HAP-1 (cell line): ENCODE data around the gene XRRA1.

Source experiments
- DNase-seq, 2 experiments: peaks; one replicate each; pipeline ENCODE4 v3.0.0-alpha.2; 2016 to 2020; ENCODE audit warnings: low spot score in 2 of 2
- H3K27me3 ChIP-seq: fragments of 250-450 bp; sonication (Bioruptor Pico); 2 replicates; pipeline ENCODE4 v1.5.1; 2020; ENCODE audit warnings: low read depth, mild to moderate bottlenecking, moderate library complexity
- H3K36me3 ChIP-seq: fragments of 250-450 bp; sonication (Bioruptor Pico); replicated peaks from 2 replicates; pipeline ENCODE4 v1.5.1; 2020; ENCODE audit warnings: mild to moderate bottlenecking
- H3K4me1 ChIP-seq: fragments of 250-450 bp; sonication (Bioruptor Pico); 2 replicates; pipeline ENCODE4 v1.5.1; 2020; ENCODE audit warnings: mild to moderate bottlenecking
- H3K4me3 ChIP-seq: fragments of 250-450 bp; sonication (Bioruptor Pico); 2 replicates; pipeline ENCODE4 v1.5.1; 2020; ENCODE audit warnings: mild to moderate bottlenecking, moderate library complexity
- H3K9me3 ChIP-seq: fragments of 250-450 bp; sonication (Bioruptor Pico); 2 replicates; pipeline ENCODE4 v1.5.1; 2020; ENCODE audit warnings: mild to moderate bottlenecking, moderate library complexity
- in situ Hi-C: fragments of 300-500 bp; cut with MboI; formaldehyde crosslinking; loops from 3 replicates; pipeline ENCODE4 v1.14.3; 2020; ENCODE audit warnings: low sequenced_read_pairs, inconsistent platforms, mixed read lengths

The XRRA1 gene

DNA sequence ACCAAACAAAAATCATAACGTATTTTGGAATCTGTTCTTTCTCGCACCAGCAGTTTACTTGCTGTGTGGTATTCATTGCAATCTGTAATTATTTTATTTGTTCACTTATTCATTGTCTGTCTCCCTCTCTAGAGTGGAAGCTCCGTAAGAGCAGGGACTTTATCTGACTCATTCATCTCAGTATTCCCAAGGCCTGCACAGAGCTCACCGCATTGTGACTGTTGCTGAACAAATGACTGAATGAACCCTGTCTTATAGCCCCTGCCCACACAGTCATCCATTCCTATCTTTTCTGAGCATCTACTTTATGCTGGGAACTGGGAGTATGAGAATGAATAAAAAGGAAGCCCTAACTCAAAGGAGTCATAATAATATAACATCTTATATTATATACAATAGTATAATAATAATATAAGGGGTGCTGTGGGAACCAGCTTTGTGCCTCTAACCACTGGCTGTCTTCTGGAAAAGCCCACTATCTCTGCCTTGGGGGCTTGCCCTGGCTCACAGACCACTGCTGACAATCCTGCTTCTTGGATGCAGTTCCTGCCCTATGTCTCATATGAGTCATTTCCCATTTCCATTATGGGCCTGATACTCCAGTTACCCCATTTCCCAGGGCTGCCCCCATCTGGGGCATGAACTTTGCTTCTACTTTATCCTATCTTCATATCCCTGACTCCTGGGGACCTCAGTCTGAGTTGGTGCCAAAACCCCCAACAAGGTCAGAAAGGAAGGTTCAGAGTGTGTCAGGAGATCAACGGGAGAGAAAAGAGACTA is 11.0 kb downstream of the XRRA1 start:
- Histone ChIP-seq H3K27me3 (no peaks in the 10 kb centered on the region), H3K4me1 (no peaks in the 10 kb centered on the region), H3K4me3 (no peak overlapping the region), H3K36me3 (peaks cover 66% of the 10 kb centered on the region), H3K9me3 (no peaks in the 10 kb centered on the region)
- in situ Hi-C loops, result no loop called here
- DNase-seq, result no peak

GRCh38 chr11:74936976-74937375 is 11.9 kb downstream of the XRRA1 start:
- DNase-seq, result no peak
- Histone ChIP-seq H3K9me3 (no peaks in the 10 kb centered on the region), H3K4me3 (no peak overlapping the region), H3K4me1 (no peaks in the 10 kb centered on the region), H3K27me3 (no peaks in the 10 kb centered on the region), H3K36me3 (peaks cover 66% of the 10 kb centered on the region)
- in situ Hi-C loops, result no loop called here

GRCh38 chr11:74936087-74936486 is 12.8 kb downstream of the XRRA1 start:
- peaks cover 62% of the 10 kb centered on the region for H3K36me3 ChIP-seq
- no peak for DNase-seq
- H3K27me3 ChIP-seq, result no peaks in the 10 kb centered on the region
- no peaks in the 10 kb centered on the region for H3K4me1 ChIP-seq
- H3K9me3 ChIP-seq, result no peaks in the 10 kb centered on the region
- H3K4me3 ChIP-seq, result no peak overlapping the region
- in situ Hi-C loops, result no loop called here

- Histone ChIP-seq H3K4me1 (no peaks in the 10 kb centered on the region), H3K36me3 (peaks cover 54% of the 10 kb centered on the region), H3K4me3 (no peak overlapping the region), H3K9me3 (no peaks in the 10 kb centered on the region), H3K27me3 (no peaks in the 10 kb centered on the region)
- no peak for DNase-seq
- in situ Hi-C loops, result no loop called here
Observed at GRCh38 chr11:74935285-74935684, 13.6 kb downstream of the XRRA1 start.

- peaks cover 56% of the 10 kb centered on the region for H3K36me3 ChIP-seq
Observed at GRCh38 chr11:74933765-74934164, 15.1 kb downstream of the XRRA1 start.

GRCh38 chr11:74932797-74933196 is 16.1 kb downstream of the XRRA1 start:
- in situ Hi-C loops, result no loop called here
- DNase-seq, result no peak
- Histone ChIP-seq H3K4me3 (no peak overlapping the region), H3K27me3 (no peaks in the 10 kb centered on the region), H3K9me3 (no peaks in the 10 kb centered on the region), H3K36me3 (peaks cover 65% of the 10 kb centered on the region), H3K4me1 (no peaks in the 10 kb centered on the region)

More at GRCh38 chr11:74933765-74934164, 15.1 kb downstream of the XRRA1 start:
- Histone ChIP-seq H3K4me1 (no peaks in the 10 kb centered on the region), H3K9me3 (no peaks in the 10 kb centered on the region), H3K4me3 (no peak overlapping the region), H3K27me3 (no peaks in the 10 kb centered on the region)
- in situ Hi-C loops, result no loop called here
- no peak for DNase-seq

- H3K4me1 ChIP-seq, result no peaks in the 10 kb centered on the region
- H3K36me3 ChIP-seq, result peaks cover 60% of the 10 kb centered on the region
- no peaks in the 10 kb centered on the region for H3K9me3 ChIP-seq
- H3K4me3 ChIP-seq, result no peak overlapping the region
- H3K27me3 ChIP-seq, result no peaks in the 10 kb centered on the region
- DNase-seq, result no peak
- in situ Hi-C loops, result no loop called here
Observed at GRCh38 chr11:74932169-74932568, 16.7 kb downstream of the XRRA1 start.

- H3K9me3 ChIP-seq, result no peaks in the 10 kb centered on the region
- no peak overlapping the region for H3K4me3 ChIP-seq
- no peaks in the 10 kb centered on the region for H3K4me1 ChIP-seq
- no peaks in the 10 kb centered on the region for H3K27me3 ChIP-seq
- peak; percentile 76 to 78 for DNase-seq
- in situ Hi-C loops, result no loop called here
- peaks cover 46% of the 10 kb centered on the region for H3K36me3 ChIP-seq
Observed at GRCh38 chr11:74929431-74930363, 19.2 kb downstream of the XRRA1 start.

- H3K4me3 ChIP-seq, result no peak overlapping the region
- H3K27me3 ChIP-seq, result no peaks in the 10 kb centered on the region
- H3K4me1 ChIP-seq, result no peaks in the 10 kb centered on the region
- in situ Hi-C loops, result no loop called here
- H3K36me3 ChIP-seq, result peaks cover 28% of the 10 kb centered on the region
- DNase-seq, result no peak
- H3K9me3 ChIP-seq, result no peaks in the 10 kb centered on the region
Observed at GRCh38 chr11:74927496-74927895, 21.4 kb downstream of the XRRA1 start.

GRCh38 chr11:74926304-74927030 is 22.4 kb downstream of the XRRA1 start:
- Histone ChIP-seq H3K4me1 (no peaks in the 10 kb centered on the region), H3K4me3 (no peak overlapping the region), H3K36me3 (peaks cover 23% of the 10 kb centered on the region), H3K9me3 (no peaks in the 10 kb centered on the region), H3K27me3 (no peaks in the 10 kb centered on the region)
- in situ Hi-C loops, result no loop called here
- no peak for DNase-seq

GRCh38 chr11:74925281-74925680 is 23.6 kb downstream of the XRRA1 start:
- no peaks in the 10 kb centered on the region for H3K27me3 ChIP-seq
- in situ Hi-C loops, result no loop called here
- no peaks in the 10 kb centered on the region for H3K9me3 ChIP-seq
- H3K4me3 ChIP-seq, result no peak overlapping the region
- no peaks in the 10 kb centered on the region for H3K4me1 ChIP-seq
- DNase-seq, result no peak
- H3K36me3 ChIP-seq, result peaks cover 28% of the 10 kb centered on the region

DNA sequence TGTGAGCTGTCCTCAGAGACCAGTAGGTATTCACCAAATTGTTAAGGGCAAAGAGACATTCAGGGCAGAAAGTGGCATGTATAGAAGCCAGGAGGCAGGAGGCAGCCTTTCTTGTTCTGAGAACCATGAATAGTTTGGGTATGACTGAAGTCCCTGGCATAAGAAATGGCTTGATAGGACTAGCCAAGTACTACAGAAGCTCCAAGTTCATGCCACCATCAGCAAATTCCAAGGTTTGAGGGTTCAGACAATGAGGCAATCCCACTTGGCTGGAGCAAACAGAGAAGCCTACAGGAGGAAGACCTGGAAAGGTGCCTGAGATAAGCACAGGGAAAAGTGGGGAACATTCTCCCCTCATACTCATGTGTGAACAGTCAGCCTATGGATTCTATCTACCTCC is 25.8 kb downstream of the XRRA1 start:
- Histone ChIP-seq H3K36me3 (peaks cover 26% of the 10 kb centered on the region), H3K4me3 (no peak overlapping the region), H3K9me3 (no peaks in the 10 kb centered on the region), H3K27me3 (no peaks in the 10 kb centered on the region), H3K4me1 (no peaks in the 10 kb centered on the region)
- in situ Hi-C loops, result no loop called here
- DNase-seq, result no peak

- no peak for DNase-seq
- Histone ChIP-seq H3K9me3 (no peaks in the 10 kb centered on the region), H3K36me3 (peaks cover 22% of the 10 kb centered on the region), H3K4me3 (no peak overlapping the region), H3K4me1 (no peaks in the 10 kb centered on the region), H3K27me3 (no peaks in the 10 kb centered on the region)
- in situ Hi-C loops, result no loop called here
Observed at GRCh38 chr11:74909812-74910211, 39.1 kb downstream of the XRRA1 start.
